GM18505 (cell line): ENCODE measurements around the gene TUBA4B.
"Not testable (repeated sequence)": the region's sequence is repeated elsewhere in the genome, so short reads cannot be mapped to it uniquely, and the experiment has no call there.

Experiments used
- ATAC-seq: cut with Tn5 transposase; IDR thresholded peaks from one replicate; pipeline ENCODE4 v1.9.1; 2021; ENCODE audit not compliant: unreplicated experiment
- POLR2A ChIP-seq: IDR thresholded peaks from 4 replicates; pipeline ENCODE4 v1.6.1; 2011; ENCODE audit warnings: borderline replicate concordance; ENCODE audit not compliant: insufficient read depth, insufficient read length; ENCODE audit errors: extremely low read depth

TUBA4B gene

GRCh38 chr2:219280651-219281050 is 27.6 kb downstream of the TUBA4B start:
- TF ChIP-seq POLR2A = no peak
- no peak for ATAC-seq

GRCh38 chr2:219281588-219281987 is 28.5 kb downstream of the TUBA4B start:
- TF ChIP-seq POLR2A = no peak
- no peak for ATAC-seq

- ATAC-seq = no peak
- TF ChIP-seq POLR2A = no peak
Observed at GRCh38 chr2:219282375-219282774, 29.3 kb downstream of the TUBA4B start.

GRCh38 chr2:219282943-219283581 is 30.0 kb downstream of the TUBA4B start:
- no peak for TF ChIP-seq POLR2A
- ATAC-seq = no peak

- ATAC-seq = no peak
- no peak for TF ChIP-seq POLR2A
Observed at GRCh38 chr2:219284501-219285372, 31.7 kb downstream of the TUBA4B start.

GRCh38 chr2:219285373-219285735 is 32.3 kb downstream of the TUBA4B start:
- ATAC-seq = no peak
- no peak for TF ChIP-seq POLR2A

- no peak for ATAC-seq
Observed at GRCh38 chr2:219285894-219286425, 32.9 kb downstream of the TUBA4B start.

GRCh38 chr2:219286436-219287115 is 33.5 kb downstream of the TUBA4B start:
- no peak for ATAC-seq
- no peak for TF ChIP-seq POLR2A

More at GRCh38 chr2:219285894-219286425, 32.9 kb downstream of the TUBA4B start:
- TF ChIP-seq POLR2A = no peak

- not testable (repeated sequence) for ATAC-seq
Observed at GRCh38 chr2:219287116-219287440, 34.0 kb downstream of the TUBA4B start.

- no peak for TF ChIP-seq POLR2A
- no peak for ATAC-seq
Observed at GRCh38 chr2:219287580-219288265, 34.7 kb downstream of the TUBA4B start.

GRCh38 chr2:219289195-219289536 is 36.1 kb downstream of the TUBA4B start:
- no peak for ATAC-seq
- TF ChIP-seq POLR2A = no peak

- TF ChIP-seq POLR2A = no peak
- no peak for ATAC-seq
Observed at GRCh38 chr2:219289537-219290361, 36.7 kb downstream of the TUBA4B start.

GRCh38 chr2:219290381-219291171 is 37.5 kb downstream of the TUBA4B start:
- ATAC-seq = no peak
- TF ChIP-seq POLR2A = no peak
